PC-3 (cell line): ENCODE measurements around the gene USP25. TPM values are rescaled to one million over a fixed set of nuclear protein-coding genes. Genes with fewer than 3 reads are reported as not detected.

Experiments used
- ATAC-seq: fragments of 200-7000 bp; cut with Tn5 transposase; 2 replicates; pipeline ENCODE4 v1.9.1; 2020; ENCODE audit warnings: mild to moderate bottlenecking, moderate library complexity
- BruUV-seq: library from RNA; stranded (reverse); fragments of 400-500 nt; replicated peaks from 2 replicates; lab custom pipeline; 2021; lab: Mats Ljungman, UMichigan
- CTCF ChIA-PET: fragments of 300-600 bp; sonication (Branson Sonifier 250); formaldehyde crosslinking; loops from one replicate; lab custom pipeline; 2022; ENCODE audit warnings: antibody characterized with exemption; lab: Charles Lee
- POLR2A ChIA-PET: fragments of 300-600 bp; sonication (Branson Sonifier 250); formaldehyde crosslinking; loops from one replicate; lab custom pipeline; 2022; ENCODE audit warnings: antibody characterized with exemption; ENCODE audit not compliant: unreplicated experiment; lab: Charles Lee
- DNase-seq: peaks from one replicate; pipeline ENCODE4 v3.0.0-alpha.2; 2015
- H2AFZ ChIP-seq: fragments of 300-600 bp; sonication (generic); 2 replicates; pipeline ENCODE4 v1.6.0; 2016; ENCODE audit warnings: antibody characterized with exemption, low read length
- H3F3A ChIP-seq: fragments of 300-600 bp; sonication (generic); one replicate; pipeline ENCODE4 v1.6.0; 2017; ENCODE audit warnings: antibody characterized with exemption, low read length, control low read depth, mild to moderate bottlenecking; ENCODE audit not compliant: unreplicated experiment
- H3K27ac ChIP-seq: fragments of 300-600 bp; sonication (generic); 2 replicates; pipeline ENCODE4 v1.5.1; 2016; ENCODE audit warnings: mild to moderate bottlenecking, low read length
- H3K27me3 ChIP-seq: fragments of 300-600 bp; sonication (generic); 2 replicates; pipeline ENCODE4 v1.6.1; 2016; ENCODE audit warnings: low read length, mixed read lengths
- H3K36me3 ChIP-seq: fragments of 300-600 bp; sonication (generic); 2 replicates; pipeline ENCODE4 v1.6.1; 2016; ENCODE audit warnings: low read depth, mixed run types, low read length, mixed read lengths
- H3K4me1 ChIP-seq: fragments of 300-600 bp; sonication (generic); 2 replicates; pipeline ENCODE4 v1.5.1; 2016; ENCODE audit warnings: low read length; ENCODE audit not compliant: insufficient read depth
- H3K4me2 ChIP-seq: fragments of 300-600 bp; sonication (generic); 2 replicates; pipeline ENCODE4 v1.6.0; 2016; ENCODE audit warnings: low read length
- H3K4me3 ChIP-seq: fragments of 300-600 bp; sonication (generic); 2 replicates; pipeline ENCODE4 v1.5.1; 2016; ENCODE audit warnings: mild to moderate bottlenecking, low read length, mixed read lengths
- H3K79me2 ChIP-seq: fragments of 300-600 bp; sonication (generic); 2 replicates; pipeline ENCODE4 v1.6.1; 2017; ENCODE audit warnings: low read length, mixed read lengths
- H3K9ac ChIP-seq: fragments of 300-600 bp; sonication (generic); 2 replicates; pipeline ENCODE4 v1.6.0; 2016; ENCODE audit warnings: mild to moderate bottlenecking, low read length
- H3K9me2 ChIP-seq: fragments of 300-600 bp; sonication (generic); replicated peaks from 2 replicates; pipeline ENCODE4 v1.6.1; 2016; ENCODE audit warnings: mixed run types, low read length, mixed read lengths
- H3K9me3 ChIP-seq: fragments of 300-600 bp; sonication (generic); 2 replicates; pipeline ENCODE4 v1.6.1; 2016; ENCODE audit warnings: low read length, mixed read lengths
- H4K20me1 ChIP-seq: fragments of 300-600 bp; sonication (generic); 2 replicates; pipeline ENCODE4 v1.6.1; 2016; ENCODE audit warnings: low read length, mixed read lengths
- EZH2 ChIP-seq: fragments of 300-600 bp; sonication (generic); IDR thresholded peaks from one replicate; pipeline ENCODE4 v1.6.1; 2017; ENCODE audit warnings: antibody characterized with exemption, mild to moderate bottlenecking, low read length; ENCODE audit not compliant: unreplicated experiment
- EZH2phosphoT487 ChIP-seq: fragments of 300-600 bp; sonication (generic); IDR thresholded peaks from 2 replicates; pipeline ENCODE4 v1.6.1; 2018; ENCODE audit warnings: mild to moderate bottlenecking, antibody characterized with exemption, low read length, borderline replicate concordance
- intact Hi-C: fragments of 100-400 bp; cut with micrococcal nuclease; formaldehyde crosslinking; loops from 2 replicates; pipeline ENCODE4 v1.9.0; 2023
- total RNA-seq: library from RNA; depleted of rRNA; stranded (reverse); fragments of >200 nt; gene quantifications from 2 replicates; pipeline ENCODE4 v1.2.3, GENCODE V29; 2014
- TF ChIP-seq, protein P1 (sequence below): fragments of 300-600 bp; sonication (generic); conservative IDR thresholded peaks from 2 replicates; pipeline ENCODE4 v1.5.1; 2017; ENCODE audit warnings: antibody characterized with exemption, low read depth, mild to moderate bottlenecking, low read length

Gene USP25
- total RNA-seq, 1 experiment from 2014 or later, result 54.4 TPM

DNA sequence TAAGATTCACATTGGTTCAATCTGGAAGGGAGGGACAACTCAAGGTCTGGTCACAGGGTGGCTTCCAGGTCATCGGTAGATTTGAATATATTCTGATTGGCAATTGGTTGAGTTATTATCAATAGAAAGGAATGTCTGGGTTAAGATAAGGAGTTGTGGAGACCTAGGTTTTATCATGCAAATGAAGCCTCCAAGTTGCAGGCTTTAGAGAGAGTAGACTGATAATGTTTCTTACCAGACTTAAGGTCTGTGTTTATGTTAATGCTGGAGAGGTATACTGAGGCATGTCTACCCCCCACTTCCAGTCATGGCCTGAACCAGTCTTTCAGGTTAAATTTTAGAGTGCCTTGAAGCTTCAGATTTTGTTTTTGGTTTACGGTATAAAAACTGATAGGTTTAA lies 29.7 kb downstream of the USP25 start:
- 0 out of 2 replicates have a peak, but pooled peaks cover 4% of the 10 kb centered on the region for H3K9me3 ChIP-seq
- no peak overlapping the region for H3K4me2 ChIP-seq
- BruUV-seq, result no TSS peak
- H3K79me2 ChIP-seq, result peaks cover 99% of the 10 kb centered on the region
- ATAC-seq, result no peak
- intact Hi-C loops, result no loop called here
- POLR2A ChIA-PET, result no interaction called here
- H3K9ac ChIP-seq, result no peak overlapping the region
- no peaks in the 10 kb centered on the region for H3K27me3 ChIP-seq
- H2AFZ ChIP-seq, result no peak overlapping the region
- no peaks in the 10 kb centered on the region for H3F3A ChIP-seq
- no peak overlapping the region for H3K27ac ChIP-seq
- H3K4me1 ChIP-seq, result peaks cover 2% of the 10 kb centered on the region; the same call in 1 of the 2 replicates
- no peaks in the 10 kb centered on the region for H3K9me2 ChIP-seq
- DNase-seq, result no peak
- peaks cover 35% of the 10 kb centered on the region; the same call in 1 of the 2 replicates for H4K20me1 ChIP-seq
- CTCF ChIA-PET, result no interaction called here
- TF ChIP-seq EZH2phosphoT487, result no peak
- TF ChIP-seq, protein P1, sequence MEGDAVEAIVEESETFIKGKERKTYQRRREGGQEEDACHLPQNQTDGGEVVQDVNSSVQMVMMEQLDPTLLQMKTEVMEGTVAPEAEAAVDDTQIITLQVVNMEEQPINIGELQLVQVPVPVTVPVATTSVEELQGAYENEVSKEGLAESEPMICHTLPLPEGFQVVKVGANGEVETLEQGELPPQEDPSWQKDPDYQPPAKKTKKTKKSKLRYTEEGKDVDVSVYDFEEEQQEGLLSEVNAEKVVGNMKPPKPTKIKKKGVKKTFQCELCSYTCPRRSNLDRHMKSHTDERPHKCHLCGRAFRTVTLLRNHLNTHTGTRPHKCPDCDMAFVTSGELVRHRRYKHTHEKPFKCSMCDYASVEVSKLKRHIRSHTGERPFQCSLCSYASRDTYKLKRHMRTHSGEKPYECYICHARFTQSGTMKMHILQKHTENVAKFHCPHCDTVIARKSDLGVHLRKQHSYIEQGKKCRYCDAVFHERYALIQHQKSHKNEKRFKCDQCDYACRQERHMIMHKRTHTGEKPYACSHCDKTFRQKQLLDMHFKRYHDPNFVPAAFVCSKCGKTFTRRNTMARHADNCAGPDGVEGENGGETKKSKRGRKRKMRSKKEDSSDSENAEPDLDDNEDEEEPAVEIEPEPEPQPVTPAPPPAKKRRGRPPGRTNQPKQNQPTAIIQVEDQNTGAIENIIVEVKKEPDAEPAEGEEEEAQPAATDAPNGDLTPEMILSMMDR, result no peak
- no peak overlapping the region for H3K4me3 ChIP-seq
- H3K36me3 ChIP-seq, result peaks cover 25% of the 10 kb centered on the region

GRCh38 chr21:15761507-15762100 lies 31.8 kb downstream of the USP25 start:
- Histone ChIP-seq H3F3A (no peaks in the 10 kb centered on the region), H3K79me2 (peaks cover 89% of the 10 kb centered on the region), H3K9ac (no peak overlapping the region), H3K9me3 (0 out of 2 replicates have a peak, but pooled peaks cover 4% of the 10 kb centered on the region), H4K20me1 (peaks cover 23% of the 10 kb centered on the region), H3K9me2 (no peaks in the 10 kb centered on the region), H3K4me1 (no peaks in the 10 kb centered on the region), H2AFZ (no peak overlapping the region), H3K36me3 (peaks cover 12% of the 10 kb centered on the region), H3K27ac (no peak overlapping the region), H3K27me3 (no peaks in the 10 kb centered on the region), H3K4me3 (no peak overlapping the region), H3K4me2 (no peak overlapping the region)
- ChIA-PET POLR2A (no interaction called here), CTCF (no interaction called here)
- DNase-seq, result no peak
- intact Hi-C loops, result no loop called here
- BruUV-seq, result no TSS peak
- TF ChIP-seq, protein P1, result no peak
- TF ChIP-seq EZH2 (no peak), EZH2phosphoT487 (no peak)
- ATAC-seq, result no peak

DNA sequence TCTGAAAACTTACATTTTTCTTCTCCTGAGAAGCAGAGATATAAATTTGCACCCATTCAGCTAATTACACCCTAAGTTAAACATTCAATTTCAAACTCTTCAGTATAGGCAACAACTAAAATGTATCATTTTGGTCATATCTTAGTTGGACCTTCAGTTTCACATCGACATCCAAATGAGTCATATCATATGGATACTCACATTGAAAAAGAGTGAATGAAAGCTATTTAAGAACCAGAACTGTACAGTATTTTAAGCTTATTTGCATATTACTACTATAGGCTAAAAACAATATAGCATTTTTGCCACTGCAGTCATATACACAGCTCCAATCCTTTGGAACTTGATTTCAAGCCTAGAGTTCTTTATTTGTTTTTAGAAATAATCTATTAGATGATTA lies 33.6 kb downstream of the USP25 start:
- CTCF ChIA-PET, result interaction anchor here (0.6 kb wide), 1 partner anchor 656 kb away, joined by 3 read pairs; no protein-coding TSS in a partner anchor
- peaks cover 3% of the 10 kb centered on the region; the same call in 1 of the 2 replicates for H3K36me3 ChIP-seq
- H3F3A ChIP-seq, result no peaks in the 10 kb centered on the region
- H4K20me1 ChIP-seq, result peaks cover 23% of the 10 kb centered on the region
- no TSS peak for BruUV-seq
- H3K4me1 ChIP-seq, result peaks cover 10% of the 10 kb centered on the region
- H3K4me2 ChIP-seq, result no peak overlapping the region
- H2AFZ ChIP-seq, result no peak overlapping the region
- no peaks in the 10 kb centered on the region for H3K27me3 ChIP-seq
- H3K9me2 ChIP-seq, result no peaks in the 10 kb centered on the region
- peaks cover 88% of the 10 kb centered on the region for H3K79me2 ChIP-seq
- no peak for TF ChIP-seq EZH2
- TF ChIP-seq, protein P1, result no peak
- ATAC-seq (no peak), DNase-seq (no peak)
- H3K9ac ChIP-seq, result no peak overlapping the region
- intact Hi-C loops, result no loop called here
- no peak overlapping the region for H3K27ac ChIP-seq
- POLR2A ChIA-PET, result no interaction called here
- H3K9me3 ChIP-seq, result no peaks in the 10 kb centered on the region
- H3K4me3 ChIP-seq, result no peak overlapping the region
